Measurements from ENCODE around the gene CREBL2.
"Not testable (repeated sequence)": the region's sequence is repeated elsewhere in the genome, so short reads cannot be mapped to it uniquely, and the experiment has no call there.

The CREBL2 gene

GRCh38 chr12:12639995-12640394, 28.3 kb downstream of the CREBL2 start:
- not testable (repeated sequence) for DNase-seq (ENCODE audit: low spot score)

- DNase-seq (ENCODE audit: low spot score): no peak
Measured at GRCh38 chr12:12641650-12642049, 30.0 kb downstream of the CREBL2 start.

- no peak for DNase-seq (ENCODE audit: low spot score)
Measured at GRCh38 chr12:12642916-12643315, 31.2 kb downstream of the CREBL2 start.

- peak; percentile 52 for DNase-seq (ENCODE audit: low spot score)
Measured at GRCh38 chr12:12645485-12645884, 33.8 kb downstream of the CREBL2 start.

- not testable (repeated sequence) for DNase-seq (ENCODE audit: low spot score)
Measured at GRCh38 chr12:12645968-12646367, 34.3 kb downstream of the CREBL2 start.

GRCh38 chr12:12646483-12647072, 34.9 kb downstream of the CREBL2 start:
- no peak for DNase-seq (ENCODE audit: low spot score)

GRCh38 chr12:12648284-12648683, 36.6 kb downstream of the CREBL2 start:
- DNase-seq (ENCODE audit: low spot score): no peak

- no peak for DNase-seq (ENCODE audit: low spot score)
Measured at GRCh38 chr12:12648951-12649650, 37.4 kb downstream of the CREBL2 start.

- no peak for DNase-seq (ENCODE audit: low spot score)
Measured at GRCh38 chr12:12651752-12652151, 40.1 kb downstream of the CREBL2 start.

GRCh38 chr12:12652704-12653103, 41.0 kb downstream of the CREBL2 start:
- DNase-seq (ENCODE audit: low spot score): not testable (repeated sequence)

- no peak for DNase-seq (ENCODE audit: low spot score)
Measured at GRCh38 chr12:12653922-12654321, 42.2 kb downstream of the CREBL2 start.

- DNase-seq (ENCODE audit: low spot score): no peak
Measured at GRCh38 chr12:12654691-12655460, 43.2 kb downstream of the CREBL2 start.

- no peak for DNase-seq (ENCODE audit: low spot score)
Measured at GRCh38 chr12:12660201-12660600, 48.5 kb downstream of the CREBL2 start.

- no peak for DNase-seq (ENCODE audit: low spot score)
Measured at GRCh38 chr12:12661086-12661856, 49.6 kb downstream of the CREBL2 start.

- DNase-seq (ENCODE audit: low spot score): no peak
Measured at GRCh38 chr12:12663644-12664294, 52.1 kb downstream of the CREBL2 start.

- no peak for DNase-seq (ENCODE audit: low spot score)
Measured at GRCh38 chr12:12665194-12665593, 53.5 kb downstream of the CREBL2 start.

- DNase-seq (ENCODE audit: low spot score): no peak
Measured at GRCh38 chr12:12668005-12668404, 56.3 kb downstream of the CREBL2 start.

- DNase-seq (ENCODE audit: low spot score): no peak
Measured at GRCh38 chr12:12669020-12669419, 57.3 kb downstream of the CREBL2 start.

GRCh38 chr12:12671850-12672660, 60.4 kb downstream of the CREBL2 start:
- no peak for DNase-seq (ENCODE audit: low spot score)

GRCh38 chr12:12673296-12673695, 61.6 kb downstream of the CREBL2 start:
- DNase-seq (ENCODE audit: low spot score): no peak

GRCh38 chr12:12676605-12677004, 64.9 kb downstream of the CREBL2 start:
- DNase-seq (ENCODE audit: low spot score): no peak

Measured in D341Med (cell line).